ENCODE results near the gene PRICKLE4.

DNA sequence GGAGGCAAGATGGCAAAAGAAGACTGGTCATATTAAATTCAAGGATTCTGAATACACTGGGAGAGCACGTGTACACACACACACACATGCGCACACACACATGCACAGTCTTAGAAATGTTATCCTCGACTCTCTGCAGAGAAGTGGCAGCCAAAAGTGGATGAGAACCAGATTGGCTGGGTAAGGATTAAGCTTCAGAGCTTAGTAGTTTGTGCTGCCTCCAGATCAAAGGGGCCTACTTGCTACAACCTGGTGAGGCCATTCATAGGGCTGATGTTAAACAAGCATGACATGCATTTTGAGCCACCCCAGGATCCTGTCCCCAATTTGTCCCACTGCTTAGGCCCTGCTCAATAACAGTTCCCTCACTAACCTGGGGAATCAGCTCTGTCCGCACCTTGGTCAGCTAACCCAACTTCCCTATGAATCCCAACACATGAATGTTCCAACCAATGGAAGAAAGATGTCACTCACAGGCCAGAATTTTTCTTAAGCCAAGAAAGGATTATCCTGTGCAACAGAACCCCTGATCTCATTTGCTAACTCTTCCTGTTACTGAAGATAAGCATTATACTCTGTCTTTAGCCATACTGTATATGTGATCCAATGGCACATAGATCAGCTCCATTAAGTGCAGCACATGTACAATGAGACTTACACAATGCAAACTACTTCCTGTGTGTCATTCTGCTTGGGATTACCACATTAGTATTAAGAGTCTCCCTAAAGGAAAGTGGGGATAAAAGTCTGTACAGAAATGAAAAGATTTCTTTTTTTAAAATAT, 37.9 kb downstream of the PRICKLE4 start:
- TF ChIP-seq, protein P1, sequence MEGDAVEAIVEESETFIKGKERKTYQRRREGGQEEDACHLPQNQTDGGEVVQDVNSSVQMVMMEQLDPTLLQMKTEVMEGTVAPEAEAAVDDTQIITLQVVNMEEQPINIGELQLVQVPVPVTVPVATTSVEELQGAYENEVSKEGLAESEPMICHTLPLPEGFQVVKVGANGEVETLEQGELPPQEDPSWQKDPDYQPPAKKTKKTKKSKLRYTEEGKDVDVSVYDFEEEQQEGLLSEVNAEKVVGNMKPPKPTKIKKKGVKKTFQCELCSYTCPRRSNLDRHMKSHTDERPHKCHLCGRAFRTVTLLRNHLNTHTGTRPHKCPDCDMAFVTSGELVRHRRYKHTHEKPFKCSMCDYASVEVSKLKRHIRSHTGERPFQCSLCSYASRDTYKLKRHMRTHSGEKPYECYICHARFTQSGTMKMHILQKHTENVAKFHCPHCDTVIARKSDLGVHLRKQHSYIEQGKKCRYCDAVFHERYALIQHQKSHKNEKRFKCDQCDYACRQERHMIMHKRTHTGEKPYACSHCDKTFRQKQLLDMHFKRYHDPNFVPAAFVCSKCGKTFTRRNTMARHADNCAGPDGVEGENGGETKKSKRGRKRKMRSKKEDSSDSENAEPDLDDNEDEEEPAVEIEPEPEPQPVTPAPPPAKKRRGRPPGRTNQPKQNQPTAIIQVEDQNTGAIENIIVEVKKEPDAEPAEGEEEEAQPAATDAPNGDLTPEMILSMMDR (IDR thresholded peaks at IDR 0.05; ENCODE audit: insufficient read depth, low read length, poor library complexity, severe bottlenecking) = no peak
- TF ChIP-seq EZH2phosphoT487 (conservative IDR thresholded peaks at IDR 0.05; ENCODE audit: low read length) = no peak
